ENCODE data around the gene CRACDL.

The CRACDL gene

GRCh38 chr2:98896416-98896815 is 39.6 kb downstream of the CRACDL start:
- no peak for TF ChIP-seq CTCF (IDR thresholded peaks at IDR 0.05; ENCODE audit: control insufficient read depth, extremely low read depth, insufficient read depth)
- no peak for DNase-seq (ENCODE audit: low read depth)
- H3K4me3 ChIP-seq (ENCODE audit: low read depth, low read length), result no peak overlapping the region

DNA sequence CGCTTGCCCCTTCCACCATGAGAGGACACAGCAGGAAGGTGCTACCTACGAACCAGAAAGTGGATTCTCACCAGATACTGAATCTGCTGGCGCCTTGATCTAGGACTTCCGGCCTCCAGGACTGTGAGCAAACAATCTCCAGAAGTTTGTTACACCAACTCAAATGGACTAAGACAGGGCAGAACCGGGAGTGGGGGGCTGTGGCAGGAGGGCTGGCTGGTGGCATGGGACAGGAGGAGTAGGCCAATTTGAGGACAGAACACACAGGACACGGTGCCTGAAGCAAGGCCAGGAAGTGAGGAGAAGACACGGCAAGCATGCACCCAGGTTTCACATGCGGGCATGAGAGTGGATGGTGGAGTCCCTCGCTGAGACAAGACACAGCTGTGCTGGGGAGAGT is 40.1 kb downstream of the CRACDL start:
- DNase-seq (ENCODE audit: low read depth), result no peak
- TF ChIP-seq CTCF (IDR thresholded peaks at IDR 0.05; ENCODE audit: control insufficient read depth, extremely low read depth, insufficient read depth), result no peak
- no peak overlapping the region for H3K4me3 ChIP-seq (ENCODE audit: low read depth, low read length)

DNA sequence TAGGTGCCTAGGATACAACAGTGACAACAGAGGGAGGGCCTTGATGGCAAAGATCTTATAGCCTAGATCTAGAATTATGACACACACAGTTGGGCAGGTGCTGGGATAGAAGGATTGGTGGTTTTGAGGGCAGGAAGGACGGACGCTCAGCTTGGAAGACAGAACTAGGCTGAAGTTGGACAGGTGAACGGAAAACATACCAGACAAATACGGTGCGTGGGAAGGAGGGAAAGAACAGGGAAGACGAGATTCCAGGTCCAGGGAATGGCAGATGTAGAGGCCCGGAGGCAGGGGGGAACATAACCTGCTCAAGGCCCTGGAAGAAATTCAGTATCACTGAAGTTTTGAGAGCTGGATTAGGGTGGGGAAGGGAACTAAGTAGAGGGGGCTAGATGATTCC is 40.8 kb downstream of the CRACDL start:
- no peak overlapping the region for H3K4me3 ChIP-seq (ENCODE audit: low read depth, low read length)
- no peak for TF ChIP-seq CTCF (IDR thresholded peaks at IDR 0.05; ENCODE audit: control insufficient read depth, extremely low read depth, insufficient read depth)
- no peak for DNase-seq (ENCODE audit: low read depth)

GRCh38 chr2:98894331-98895000 is 41.6 kb downstream of the CRACDL start:
- no peak for DNase-seq (ENCODE audit: low read depth)
- TF ChIP-seq CTCF (IDR thresholded peaks at IDR 0.05; ENCODE audit: control insufficient read depth, extremely low read depth, insufficient read depth), result no peak
- H3K4me3 ChIP-seq (ENCODE audit: low read depth, low read length), result no peak overlapping the region

- DNase-seq (ENCODE audit: low read depth), result no peak
- no peak for TF ChIP-seq CTCF (IDR thresholded peaks at IDR 0.05; ENCODE audit: control insufficient read depth, extremely low read depth, insufficient read depth)
- no peak overlapping the region for H3K4me3 ChIP-seq (ENCODE audit: low read depth, low read length)
Measured at GRCh38 chr2:98893911-98894321, 42.1 kb downstream of the CRACDL start.

- DNase-seq (ENCODE audit: low read depth), result no peak
- TF ChIP-seq CTCF (IDR thresholded peaks at IDR 0.05; ENCODE audit: control insufficient read depth, extremely low read depth, insufficient read depth), result no peak
- H3K4me3 ChIP-seq (ENCODE audit: low read depth, low read length), result no peak overlapping the region
Measured at GRCh38 chr2:98892871-98893270, 43.2 kb downstream of the CRACDL start.

GRCh38 chr2:98891591-98891990 is 44.4 kb downstream of the CRACDL start:
- H3K4me3 ChIP-seq (ENCODE audit: low read depth, low read length), result no peak overlapping the region
- DNase-seq (ENCODE audit: low read depth), result no peak
- TF ChIP-seq CTCF (IDR thresholded peaks at IDR 0.05; ENCODE audit: control insufficient read depth, extremely low read depth, insufficient read depth), result no peak

Data from LNCaP clone FGC (cell line).